GM23338 (cell line): ENCODE data around the gene C1QA. TPM values are rescaled to one million over a fixed set of nuclear protein-coding genes. Genes with fewer than 3 reads are reported as not detected.

ENCODE experiments used
- ATAC-seq: fragments of 200-7000 bp; cut with Tn5 transposase; 3 replicates; pipeline ENCODE4 v1.9.1; 2020
- DNase-seq: peaks from one replicate; pipeline ENCODE4 v3.0.0-alpha.2; 2015; ENCODE audit warnings: low spot score
- H2AFZ ChIP-seq: fragments of 200-600 bp; sonication (generic); 2 replicates; pipeline ENCODE4 v1.8.0; 2016; ENCODE audit warnings: antibody characterized with exemption, mild to moderate bottlenecking, moderate library complexity
- H3F3A ChIP-seq: fragments of 200-600 bp; sonication (generic); replicated peaks from 2 replicates; pipeline ENCODE4 v1.8.0; 2017; ENCODE audit warnings: antibody characterized with exemption, mixed run types, low read depth
- H3K27ac ChIP-seq: fragments of 200-600 bp; sonication (generic); 2 replicates; pipeline ENCODE4 v1.6.1; 2016; ENCODE audit warnings: low read depth
- H3K27me3 ChIP-seq: fragments of 200-600 bp; sonication (generic); 2 replicates; pipeline ENCODE4 v1.8.0; 2016; ENCODE audit warnings: mild to moderate bottlenecking, mixed run types, moderate library complexity; ENCODE audit not compliant: insufficient read depth
- H3K36me3 ChIP-seq: fragments of 200-600 bp; sonication (generic); 2 replicates; pipeline ENCODE4 v1.8.0; 2016; ENCODE audit warnings: mild to moderate bottlenecking; ENCODE audit not compliant: insufficient read depth
- H3K4me1 ChIP-seq: fragments of 200-600 bp; sonication (generic); 2 replicates; pipeline ENCODE4 v1.8.0; 2016; ENCODE audit warnings: mild to moderate bottlenecking, moderate library complexity; ENCODE audit not compliant: insufficient read depth
- H3K4me2 ChIP-seq: fragments of 200-600 bp; sonication (generic); 2 replicates; pipeline ENCODE4 v1.7.1; 2017; ENCODE audit warnings: mixed run types
- H3K4me3 ChIP-seq: fragments of 200-600 bp; sonication (generic); 2 replicates; pipeline ENCODE4 v1.6.1; 2016; ENCODE audit warnings: mixed run types
- H3K79me2 ChIP-seq: fragments of 200-600 bp; sonication (generic); replicated peaks from 2 replicates; pipeline ENCODE4 v1.8.0; 2017; ENCODE audit warnings: mild to moderate bottlenecking; ENCODE audit not compliant: insufficient read depth
- H3K9me2 ChIP-seq: fragments of 200-600 bp; sonication (generic); 2 replicates; pipeline ENCODE4 v1.8.0; 2017; ENCODE audit not compliant: insufficient read depth
- H4K20me1 ChIP-seq: fragments of 200-600 bp; sonication (generic); replicated peaks from 2 replicates; pipeline ENCODE4 v1.8.0; 2017; ENCODE audit warnings: mild to moderate bottlenecking; ENCODE audit not compliant: insufficient read depth
- H3K27ac Mint-ChIP-seq: 2 replicates; pipeline ENCODE4 v1.8.0; 2020; ENCODE audit warnings: inconsistent platforms, mild to moderate bottlenecking, moderate library complexity, mixed read lengths
- H3K27me3 Mint-ChIP-seq: 3 replicates; pipeline ENCODE4 v1.8.0; 2022; ENCODE audit warnings: low read depth, mild to moderate bottlenecking, moderate library complexity, mixed read lengths, inconsistent platforms; ENCODE audit not compliant: insufficient read depth, poor library complexity
- H3K36me3 Mint-ChIP-seq: 3 replicates; pipeline ENCODE4 v1.8.0; 2021; ENCODE audit warnings: low read depth, mild to moderate bottlenecking, inconsistent platforms, moderate library complexity, mixed read lengths
- H3K4me1 Mint-ChIP-seq: 3 replicates; pipeline ENCODE4 v1.8.0; 2020; ENCODE audit warnings: mild to moderate bottlenecking, inconsistent platforms, mixed read lengths
- H3K4me3 Mint-ChIP-seq: 3 replicates; pipeline ENCODE4 v1.8.0; 2021; ENCODE audit warnings: moderate library complexity, mild to moderate bottlenecking, inconsistent platforms, mixed read lengths
- H3K9me3 Mint-ChIP-seq: 3 replicates; pipeline ENCODE4 v1.8.0; 2020; ENCODE audit warnings: moderate library complexity, mild to moderate bottlenecking, inconsistent platforms, mixed read lengths
- CREB1 ChIP-seq: fragments of 250-450 bp; sonication (Bioruptor Pico); IDR thresholded peaks from 2 replicates; pipeline ENCODE4 v1.5.0; 2020; ENCODE audit warnings: low read depth, mild to moderate bottlenecking, moderate library complexity
- CTCF ChIP-seq, 2 experiments: fragments of 200-600 bp in 1 of 2; sonication (generic) in 1 of 2; conservative IDR thresholded peaks; 2 replicates each; pipeline versions ENCODE4 v1.5.1 to v1.6.1; 2016 to 2017; ENCODE audit warnings: antibody characterized with exemption in 2 of 2, low read depth in 2 of 2, mild to moderate bottlenecking in 2 of 2, moderate library complexity in 1 of 2
- ETS1 ChIP-seq: IDR thresholded peaks from 2 replicates; pipeline ENCODE4 v1.6.1; 2016; ENCODE audit warnings: antibody characterized with exemption
- EZH2 ChIP-seq: fragments of 200-600 bp; sonication (generic); IDR thresholded peaks from one replicate; pipeline ENCODE4 v1.8.0; 2017; ENCODE audit warnings: antibody characterized with exemption, mild to moderate bottlenecking, low read depth; ENCODE audit not compliant: unreplicated experiment
- EZH2phosphoT487 ChIP-seq: fragments of 200-600 bp; sonication (generic); IDR thresholded peaks from one replicate; pipeline ENCODE4 v1.8.1; 2018; ENCODE audit warnings: antibody characterized with exemption; ENCODE audit not compliant: unreplicated experiment
- JUNB ChIP-seq: IDR thresholded peaks from one replicate; pipeline ENCODE4 v1.6.1; 2016; ENCODE audit warnings: antibody characterized with exemption; ENCODE audit not compliant: unreplicated experiment
- NANOG ChIP-seq: IDR thresholded peaks from 2 replicates; pipeline ENCODE4 v1.6.1; 2016; ENCODE audit warnings: antibody characterized with exemption, borderline replicate concordance
- POLR2AphosphoS5 ChIP-seq: IDR thresholded peaks from 2 replicates; pipeline ENCODE4 v1.6.1; 2016; ENCODE audit warnings: antibody characterized with exemption, low read depth
- REST ChIP-seq: IDR thresholded peaks from one replicate; pipeline ENCODE4 v1.6.1; 2018; ENCODE audit warnings: antibody characterized with exemption; ENCODE audit not compliant: unreplicated experiment
- STAT1 ChIP-seq: IDR thresholded peaks from one replicate; pipeline ENCODE4 v1.6.1; 2016; ENCODE audit warnings: antibody characterized with exemption; ENCODE audit not compliant: unreplicated experiment
- ZNF114 ChIP-seq: fragments of 250-450 bp; sonication (Bioruptor Pico); IDR thresholded peaks from 2 replicates; pipeline ENCODE4 v1.5.0; 2020; ENCODE audit warnings: mild to moderate bottlenecking, moderate library complexity
- ZNF331 ChIP-seq: fragments of 250-450 bp; sonication (Bioruptor Pico); IDR thresholded peaks from 2 replicates; pipeline ENCODE4 v1.5.0; 2020; ENCODE audit warnings: low read depth, mild to moderate bottlenecking, moderate library complexity
- ZNF462 ChIP-seq: fragments of 250-450 bp; sonication (Bioruptor Pico); IDR thresholded peaks from 2 replicates; pipeline ENCODE4 v1.5.0; 2020; ENCODE audit warnings: mild to moderate bottlenecking, moderate library complexity
- polyA plus RNA-seq: library from polyadenylated mRNA; unstranded; fragments of >200 nt; fragmentation: Nextera tagmentation; extraction: Ambion mirVana; gene quantifications from 2 replicates; pipeline ENCODE4 v1.2.1, GENCODE V29; 2016
- total RNA-seq: library from RNA; depleted of rRNA; stranded (reverse); fragments of >200 nt; shearing (Covaris generic); gene quantifications from 2 replicates; pipeline ENCODE4 v1.2.3, GENCODE V29; 2014

C1QA gene
- total and polyA plus RNA-seq, 2 experiments from 2014 or later: not detected

GRCh38 chr1:22601610-22602009 lies 34.8 kb upstream of the C1QA start:
- Mint-ChIP-seq H3K4me3 (no peak overlapping the region), H3K27me3 (peaks cover 7% of the 10 kb centered on the region), H3K36me3 (no peaks in the 10 kb centered on the region), H3K27ac (no peak overlapping the region), H3K9me3 (no peaks in the 10 kb centered on the region), H3K4me1 (peaks cover 12% of the 10 kb centered on the region)
- H3K4me3 ChIP-seq: no peak overlapping the region
- H3K4me2 ChIP-seq: no peak overlapping the region
- H3K4me1 ChIP-seq: no peaks in the 10 kb centered on the region
- DNase-seq (no peak), ATAC-seq (no peak)
- H3K9me2 ChIP-seq: no peaks in the 10 kb centered on the region
- TF ChIP-seq CREB1 (CRISPR knock-in tag): no peak
- TF ChIP-seq NANOG: no peak
- no peak for TF ChIP-seq POLR2AphosphoS5
- TF ChIP-seq ZNF462: no peak
- TF ChIP-seq ZNF114: no peak
- no peak for TF ChIP-seq EZH2
- no peak for TF ChIP-seq ZNF331
- no peak for TF ChIP-seq STAT1
- TF ChIP-seq ETS1: no peak
- no peak for TF ChIP-seq EZH2phosphoT487
- TF ChIP-seq JUNB: no peak
- no peak for TF ChIP-seq CTCF (conservative IDR thresholded peaks at IDR 0.05; ENCODE audit: low read depth in 2 of 2)
- no peak for TF ChIP-seq REST
- H2AFZ ChIP-seq: no peak overlapping the region
- no peaks in the 10 kb centered on the region for H3K27me3 ChIP-seq
- H3K36me3 ChIP-seq: no peaks in the 10 kb centered on the region
- H4K20me1 ChIP-seq: 0 out of 2 replicates have a peak, but pooled peaks cover 6% of the 10 kb centered on the region
- no peak overlapping the region for H3K27ac ChIP-seq
- no peaks in the 10 kb centered on the region for H3F3A ChIP-seq
- no peaks in the 10 kb centered on the region for H3K79me2 ChIP-seq
